GM18505 (cell line): ENCODE data around the gene CCL4.
A peak's percentile ranks its signal among the peaks of the same experiment; 100 is the strongest.

Experiments used
- ATAC-seq: cut with Tn5 transposase; IDR thresholded peaks from one replicate; pipeline ENCODE4 v1.9.1; 2021; ENCODE audit not compliant: unreplicated experiment
- POLR2A ChIP-seq: IDR thresholded peaks from 4 replicates; pipeline ENCODE4 v1.6.1; 2011; ENCODE audit warnings: borderline replicate concordance; ENCODE audit not compliant: insufficient read depth, insufficient read length; ENCODE audit errors: extremely low read depth

The CCL4 gene

GRCh38 chr17:36131931-36132330, 28.3 kb downstream of the CCL4 start:
- ATAC-seq, result no peak
- no peak for TF ChIP-seq POLR2A

GRCh38 chr17:36132421-36132831, 28.8 kb downstream of the CCL4 start:
- no peak for ATAC-seq
- TF ChIP-seq POLR2A, result no peak

GRCh38 chr17:36133602-36134236, 30.1 kb downstream of the CCL4 start:
- no peak for TF ChIP-seq POLR2A
- ATAC-seq, result no peak

- no peak for TF ChIP-seq POLR2A
- ATAC-seq, result no peak
Measured at GRCh38 chr17:36135465-36135864, 31.8 kb downstream of the CCL4 start.

- no peak for ATAC-seq
- TF ChIP-seq POLR2A, result no peak
Measured at GRCh38 chr17:36136036-36136435, 32.4 kb downstream of the CCL4 start.

GRCh38 chr17:36136439-36136838, 32.8 kb downstream of the CCL4 start:
- no peak for TF ChIP-seq POLR2A
- ATAC-seq, result no peak

- no peak for TF ChIP-seq POLR2A
Measured at GRCh38 chr17:36142235-36142634, 38.6 kb downstream of the CCL4 start.

GRCh38 chr17:36142806-36143205, 39.2 kb downstream of the CCL4 start:
- no peak for TF ChIP-seq POLR2A
- no peak for ATAC-seq

More at GRCh38 chr17:36142235-36142634, 38.6 kb downstream of the CCL4 start:
- ATAC-seq, result no peak

- ATAC-seq, result no peak
- TF ChIP-seq POLR2A, result no peak
Measured at GRCh38 chr17:36144014-36144413, 40.4 kb downstream of the CCL4 start.

GRCh38 chr17:36144981-36145729, 41.5 kb downstream of the CCL4 start:
- no peak for ATAC-seq
- no peak for TF ChIP-seq POLR2A

- TF ChIP-seq POLR2A, result no peak
- no peak for ATAC-seq
Measured at GRCh38 chr17:36147601-36148000, 44.0 kb downstream of the CCL4 start.

GRCh38 chr17:36148559-36149295, 45.1 kb downstream of the CCL4 start:
- no peak for TF ChIP-seq POLR2A
- ATAC-seq, result peak; percentile 63

- no peak for TF ChIP-seq POLR2A
- no peak for ATAC-seq
Measured at GRCh38 chr17:36149296-36149820, 45.7 kb downstream of the CCL4 start.
